ENCODE data around the gene CALY.

- TF ChIP-seq CTCF (IDR thresholded peaks at IDR 0.05) = no peak
- no peak for TF ChIP-seq POLR2A (IDR thresholded peaks at IDR 0.05)
These were observed at the start of gene CALY for GRCh38 chr10:133336577-133337369.
